GM19324 (cell line): ENCODE results near the gene SLC19A1.

ENCODE experiments used
- ATAC-seq: cut with Tn5 transposase; IDR thresholded peaks from one replicate; pipeline ENCODE4 v1.9.1; 2021; ENCODE audit warnings: mild to moderate bottlenecking, moderate library complexity; ENCODE audit not compliant: unreplicated experiment, low FRiP score

The SLC19A1 gene

GRCh38 chr21:45472445-45473365 lies 69.5 kb downstream of the SLC19A1 start:
- ATAC-seq, result no peak

GRCh38 chr21:45471525-45472221 lies 70.6 kb downstream of the SLC19A1 start:
- ATAC-seq, result no peak

GRCh38 chr21:45470773-45471524 lies 71.3 kb downstream of the SLC19A1 start:
- ATAC-seq, result no peak

GRCh38 chr21:45470087-45470515 lies 72.1 kb downstream of the SLC19A1 start:
- no peak for ATAC-seq

- ATAC-seq, result no peak
Measured at GRCh38 chr21:45469273-45470086, 72.8 kb downstream of the SLC19A1 start.

GRCh38 chr21:45468971-45469272 lies 73.3 kb downstream of the SLC19A1 start:
- no peak for ATAC-seq

- ATAC-seq, result no peak
Measured at GRCh38 chr21:45468051-45468970, 73.9 kb downstream of the SLC19A1 start.

- no peak for ATAC-seq
Measured at GRCh38 chr21:45467221-45467779, 74.9 kb downstream of the SLC19A1 start.

- ATAC-seq, result no peak
Measured at GRCh38 chr21:45466330-45467220, 75.7 kb downstream of the SLC19A1 start.

GRCh38 chr21:45465611-45466329 lies 76.5 kb downstream of the SLC19A1 start:
- ATAC-seq, result no peak

- ATAC-seq, result no peak
Measured at GRCh38 chr21:45465105-45465504, 77.1 kb downstream of the SLC19A1 start.

- ATAC-seq, result no peak
Measured at GRCh38 chr21:45464309-45464708, 77.9 kb downstream of the SLC19A1 start.

GRCh38 chr21:45463871-45464270 lies 78.4 kb downstream of the SLC19A1 start:
- no peak for ATAC-seq

GRCh38 chr21:45461806-45462341 lies 80.4 kb downstream of the SLC19A1 start:
- no peak for ATAC-seq

GRCh38 chr21:45461369-45461750 lies 80.9 kb downstream of the SLC19A1 start:
- ATAC-seq, result no peak

GRCh38 chr21:45460611-45461368 lies 81.5 kb downstream of the SLC19A1 start:
- no peak for ATAC-seq
